Brain microvascular endothelial cell (primary cell): ENCODE measurements around the gene KCNK4.
A peak's percentile ranks its signal among the peaks of the same experiment; 100 is the strongest.

Experiments
- DNase-seq: peaks from one replicate; pipeline ENCODE4 v3.0.0-alpha.2; 2020
- H3K27ac ChIP-seq: fragments of 250-450 bp; sonication (Bioruptor Pico); 2 replicates; pipeline ENCODE4 v1.5.1; 2020; ENCODE audit warnings: mild to moderate bottlenecking, moderate library complexity
- H3K27me3 ChIP-seq: fragments of 250-450 bp; sonication (Bioruptor Pico); replicated peaks from 2 replicates; pipeline ENCODE4 v1.5.1; 2020; ENCODE audit warnings: mild to moderate bottlenecking
- H3K36me3 ChIP-seq: fragments of 250-450 bp; sonication (Bioruptor Pico); replicated peaks from 2 replicates; pipeline ENCODE4 v1.5.1; 2020; ENCODE audit warnings: mild to moderate bottlenecking
- H3K4me3 ChIP-seq: 2 replicates; pipeline ENCODE4 v1.5.1; 2011; ENCODE audit warnings: low read depth, mild to moderate bottlenecking, control low read depth, low read length, moderate library complexity
- in situ Hi-C: cut with HindIII; loops from 2 replicates; pipeline ENCODE4 v1.10.0; 2017; ENCODE audit warnings: low sequenced_read_pairs, low pct_ligation_motif_present
- TF ChIP-seq, protein P1 (sequence below): IDR thresholded peaks from 2 replicates; pipeline ENCODE4 v1.5.1; 2011; ENCODE audit warnings: low read depth, mild to moderate bottlenecking, moderate library complexity, low read length, control low read depth, inconsistent platforms; ENCODE audit errors: missing control alignments

KCNK4 gene

DNA sequence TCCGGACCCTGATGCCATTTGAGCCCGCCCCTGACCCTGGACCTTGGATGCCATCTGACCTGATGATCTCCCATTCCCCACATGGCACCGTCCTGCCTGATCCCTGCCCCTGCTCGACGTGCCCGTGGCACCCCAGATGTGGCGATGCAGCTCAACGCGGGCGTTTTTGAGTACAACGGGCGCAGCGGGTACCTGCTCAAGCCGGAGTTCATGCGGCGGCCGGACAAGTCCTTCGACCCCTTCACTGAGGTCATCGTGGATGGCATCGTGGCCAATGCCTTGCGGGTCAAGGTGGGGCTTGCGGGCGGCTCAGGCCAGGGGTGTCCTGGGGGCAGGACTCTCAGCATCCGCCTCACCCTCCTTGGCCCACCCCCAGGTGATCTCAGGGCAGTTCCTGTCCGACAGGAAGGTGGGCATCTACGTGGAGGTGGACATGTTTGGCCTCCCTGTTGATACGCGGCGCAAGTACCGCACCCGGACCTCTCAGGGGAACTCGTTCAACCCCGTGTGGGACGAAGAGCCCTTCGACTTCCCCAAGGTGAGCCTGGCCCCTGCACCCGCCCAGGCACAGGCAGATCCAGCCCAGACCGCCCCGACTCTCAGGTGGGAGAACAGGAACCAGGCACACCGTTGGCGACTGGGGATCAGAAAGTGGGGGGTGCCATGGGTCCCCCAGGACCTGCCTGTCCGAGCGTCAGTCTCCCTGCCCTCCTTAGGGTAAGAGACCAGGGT, 28.7 kb upstream of the KCNK4 start:
- H3K36me3 ChIP-seq = peaks cover 80% of the 10 kb centered on the region
- in situ Hi-C loops = no loop called here
- DNase-seq = no peak

DNA sequence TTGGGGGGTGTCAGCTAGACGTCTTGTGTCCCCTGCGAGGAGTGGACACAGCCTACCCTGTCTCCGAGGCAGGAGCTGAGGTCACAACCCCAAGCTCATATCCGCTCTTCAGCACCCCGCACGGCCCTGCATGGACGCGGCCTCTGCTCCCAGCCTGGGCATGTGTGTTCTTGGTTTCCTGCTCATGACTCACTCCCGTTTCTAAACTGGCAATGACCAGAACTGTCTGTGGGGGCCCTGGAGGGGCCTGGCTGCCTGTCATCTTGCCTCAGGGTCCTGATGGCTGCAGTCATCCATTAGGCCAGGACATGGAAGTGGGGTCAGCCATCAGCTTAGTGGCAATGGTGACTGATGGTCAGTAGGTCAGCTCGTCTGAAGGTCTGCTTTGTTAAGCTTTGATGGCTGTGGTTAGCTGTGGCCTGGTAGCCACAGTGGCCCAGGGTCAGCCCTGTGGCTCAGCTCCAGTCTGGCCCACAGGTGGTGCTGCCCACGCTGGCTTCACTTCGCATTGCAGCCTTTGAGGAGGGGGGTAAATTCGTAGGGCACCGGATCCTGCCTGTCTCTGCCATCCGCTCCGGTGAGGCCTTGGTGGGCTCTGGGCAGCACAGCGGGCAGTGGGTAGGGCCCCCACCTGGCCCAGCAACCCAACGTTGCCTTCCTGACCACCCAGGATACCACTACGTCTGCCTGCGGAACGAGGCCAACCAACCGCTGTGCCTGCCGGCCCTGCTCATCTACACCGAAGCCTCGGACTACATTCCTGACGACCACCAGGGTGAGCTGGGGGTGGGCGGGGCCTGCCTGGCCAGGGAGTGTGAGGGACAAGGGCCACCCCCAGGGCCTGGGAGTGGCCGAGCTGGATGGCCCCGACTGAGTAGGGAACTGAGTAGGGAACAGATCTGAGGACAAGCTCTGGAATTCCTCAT, 27.8 kb upstream of the KCNK4 start:
- peak; percentile 63 for DNase-seq
- H3K36me3 ChIP-seq = peaks cover 77% of the 10 kb centered on the region
- peak overlapping the region; percentile 15 for H3K27ac ChIP-seq
- no peaks in the 10 kb centered on the region for H3K27me3 ChIP-seq
- in situ Hi-C loops = no loop called here
- TF ChIP-seq, protein P1, sequence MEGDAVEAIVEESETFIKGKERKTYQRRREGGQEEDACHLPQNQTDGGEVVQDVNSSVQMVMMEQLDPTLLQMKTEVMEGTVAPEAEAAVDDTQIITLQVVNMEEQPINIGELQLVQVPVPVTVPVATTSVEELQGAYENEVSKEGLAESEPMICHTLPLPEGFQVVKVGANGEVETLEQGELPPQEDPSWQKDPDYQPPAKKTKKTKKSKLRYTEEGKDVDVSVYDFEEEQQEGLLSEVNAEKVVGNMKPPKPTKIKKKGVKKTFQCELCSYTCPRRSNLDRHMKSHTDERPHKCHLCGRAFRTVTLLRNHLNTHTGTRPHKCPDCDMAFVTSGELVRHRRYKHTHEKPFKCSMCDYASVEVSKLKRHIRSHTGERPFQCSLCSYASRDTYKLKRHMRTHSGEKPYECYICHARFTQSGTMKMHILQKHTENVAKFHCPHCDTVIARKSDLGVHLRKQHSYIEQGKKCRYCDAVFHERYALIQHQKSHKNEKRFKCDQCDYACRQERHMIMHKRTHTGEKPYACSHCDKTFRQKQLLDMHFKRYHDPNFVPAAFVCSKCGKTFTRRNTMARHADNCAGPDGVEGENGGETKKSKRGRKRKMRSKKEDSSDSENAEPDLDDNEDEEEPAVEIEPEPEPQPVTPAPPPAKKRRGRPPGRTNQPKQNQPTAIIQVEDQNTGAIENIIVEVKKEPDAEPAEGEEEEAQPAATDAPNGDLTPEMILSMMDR = peak; percentile 33
- H3K4me3 ChIP-seq = no peak overlapping the region

More for the DNA sequence above, 28.7 kb upstream of the KCNK4 start:
- Histone ChIP-seq H3K27me3 (no peaks in the 10 kb centered on the region), H3K4me3 (no peak overlapping the region), H3K27ac (no peak overlapping the region)
- TF ChIP-seq, protein P1 = no peak

DNA sequence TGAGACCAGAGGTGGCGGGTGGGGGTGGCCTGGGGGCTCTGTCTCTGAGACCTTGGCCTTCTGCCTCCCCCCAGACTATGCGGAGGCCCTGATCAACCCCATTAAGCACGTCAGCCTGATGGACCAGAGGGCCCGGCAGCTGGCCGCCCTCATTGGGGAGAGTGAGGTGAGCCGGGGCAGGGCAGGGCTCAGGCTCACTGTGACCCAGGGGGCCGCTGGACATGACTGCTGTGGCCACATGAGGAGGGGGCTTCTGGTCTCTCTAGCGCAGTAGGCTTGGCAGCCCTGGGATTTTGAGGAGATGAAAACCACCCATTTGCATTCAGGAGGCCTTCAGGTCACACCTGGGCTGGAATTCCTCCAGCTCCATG, 27.2 kb upstream of the KCNK4 start:
- no peak overlapping the region for H3K27ac ChIP-seq
- peaks cover 73% of the 10 kb centered on the region for H3K36me3 ChIP-seq
- DNase-seq = no peak
- TF ChIP-seq, protein P1 = no peak
- H3K4me3 ChIP-seq = no peak overlapping the region
- in situ Hi-C loops = no loop called here
- no peaks in the 10 kb centered on the region for H3K27me3 ChIP-seq

DNA sequence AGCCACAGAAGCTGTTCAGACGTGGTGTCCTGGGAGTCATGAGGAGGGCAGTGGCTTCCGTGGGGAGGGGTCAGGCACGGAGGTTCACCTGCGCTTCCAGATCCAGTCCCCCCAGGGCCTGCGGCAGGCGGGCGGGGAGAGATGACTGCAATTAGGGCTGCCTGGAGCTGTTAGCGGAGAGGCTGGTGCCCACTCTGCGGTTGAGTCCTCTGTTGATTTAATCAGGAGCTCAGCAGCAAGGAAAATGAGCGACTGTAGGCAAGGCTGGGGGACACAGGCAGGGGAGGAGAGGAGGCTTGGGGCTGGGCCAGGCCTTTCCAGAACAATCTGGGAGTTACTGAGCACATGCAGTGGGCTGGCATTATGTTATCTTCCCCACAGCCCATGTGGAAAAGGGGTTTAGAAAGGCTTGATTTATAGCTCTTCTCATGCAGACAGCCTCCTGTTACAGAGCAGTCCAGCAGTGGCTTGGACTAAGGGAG, 26.7 kb upstream of the KCNK4 start:
- TF ChIP-seq, protein P1 = no peak
- in situ Hi-C loops = no loop called here
- H3K36me3 ChIP-seq = peaks cover 68% of the 10 kb centered on the region

DNA sequence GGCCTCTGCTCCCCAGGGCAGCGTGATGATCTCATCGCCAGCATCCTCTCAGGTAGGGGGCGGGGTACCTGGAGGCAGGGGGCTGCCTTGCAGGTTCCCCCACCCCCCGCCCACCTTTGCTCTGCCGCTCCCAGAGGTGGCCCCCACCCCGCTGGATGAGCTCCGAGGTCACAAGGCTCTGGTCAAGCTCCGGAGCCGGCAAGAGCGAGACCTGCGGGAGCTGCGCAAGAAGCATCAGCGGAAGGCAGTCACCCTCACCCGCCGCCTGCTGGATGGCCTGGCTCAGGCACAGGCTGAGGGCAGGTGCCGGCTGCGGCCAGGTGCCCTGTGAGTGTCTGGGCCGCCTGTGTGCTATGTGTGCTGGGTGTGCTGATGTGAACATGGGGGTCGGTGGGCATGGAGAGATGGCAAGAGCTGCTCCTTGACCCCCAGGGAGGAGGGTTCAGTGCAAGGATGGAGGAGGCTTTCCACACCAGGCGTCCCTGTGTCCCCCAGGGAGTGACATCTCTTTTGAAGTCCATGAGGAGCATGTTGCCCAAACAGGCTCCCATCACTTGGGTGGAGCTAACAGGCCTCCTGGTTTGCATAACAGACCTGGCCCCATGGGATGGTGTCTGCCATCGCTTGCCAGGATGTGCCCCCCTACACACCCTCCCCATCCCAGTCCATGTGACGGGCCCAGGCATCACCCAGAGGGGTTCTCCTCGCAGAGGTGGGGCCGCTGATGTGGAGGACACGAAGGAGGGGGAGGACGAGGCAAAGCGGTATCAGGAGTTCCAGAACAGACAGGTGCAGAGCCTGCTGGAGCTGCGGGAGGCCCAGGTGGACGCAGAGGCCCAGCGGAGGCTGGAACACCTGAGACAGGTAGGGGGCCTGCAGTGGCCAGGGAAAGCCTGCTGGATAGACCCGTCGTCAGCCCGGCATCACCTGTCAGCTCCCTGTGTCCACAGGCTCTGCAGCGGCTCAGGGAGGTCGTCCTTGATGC, 25.6 kb upstream of the KCNK4 start:
- Histone ChIP-seq H3K27me3 (no peaks in the 10 kb centered on the region), H3K4me3 (no peak overlapping the region), H3K27ac (no peak overlapping the region), H3K36me3 (peaks cover 59% of the 10 kb centered on the region)
- TF ChIP-seq, protein P1 = no peak
- in situ Hi-C loops = no loop called here
- DNase-seq = no peak

More for the DNA sequence above, 26.7 kb upstream of the KCNK4 start:
- Histone ChIP-seq H3K27ac (no peak overlapping the region), H3K27me3 (no peaks in the 10 kb centered on the region), H3K4me3 (no peak overlapping the region)
- no peak for DNase-seq
